Measurements from ENCODE around the gene PNPLA8.

The PNPLA8 gene

GRCh38 chr7:108568801-108569380 lies 43.0 kb upstream of the PNPLA8 start:
- peak; percentile 63; the same call in 1 of the 2 replicates for TF ChIP-seq USF1 (IDR thresholded peaks at IDR 0.05)
- no peak for TF ChIP-seq EP300 (IDR thresholded peaks at IDR 0.05; ENCODE audit: borderline replicate concordance)

GRCh38 chr7:108565987-108566386 lies 40.1 kb upstream of the PNPLA8 start:
- TF ChIP-seq NFIC (IDR thresholded peaks at IDR 0.05) (no peak), MAX (IDR thresholded peaks at IDR 0.05) (no peak), TCF12 (IDR thresholded peaks at IDR 0.05; ENCODE audit: low read depth) (no peak), CEBPB (IDR thresholded peaks at IDR 0.05) (no peak), EP300 (IDR thresholded peaks at IDR 0.05; ENCODE audit: borderline replicate concordance) (no peak), USF1 (IDR thresholded peaks at IDR 0.05) (no peak), RAD21 (IDR thresholded peaks at IDR 0.05; ENCODE audit: low read depth) (no peak), YY1 (IDR thresholded peaks at IDR 0.05; ENCODE audit: low read depth) (no peak), FOXM1 (IDR thresholded peaks at IDR 0.05; ENCODE audit: borderline replicate concordance, low read depth) (no peak), CREB1 (IDR thresholded peaks at IDR 0.05; ENCODE audit: low read depth) (no peak), REST (IDR thresholded peaks at IDR 0.05; ENCODE audit: low read depth) (no peak)

- TF ChIP-seq REST (IDR thresholded peaks at IDR 0.05; ENCODE audit: low read depth) = no peak
- no peak for TF ChIP-seq USF1 (IDR thresholded peaks at IDR 0.05)
- TF ChIP-seq NFIC (IDR thresholded peaks at IDR 0.05) = no peak
- TF ChIP-seq FOXM1 (IDR thresholded peaks at IDR 0.05; ENCODE audit: borderline replicate concordance, low read depth) = no peak
- no peak for TF ChIP-seq YY1 (IDR thresholded peaks at IDR 0.05; ENCODE audit: low read depth)
- TF ChIP-seq TEAD4 (IDR thresholded peaks at IDR 0.05) = no peak
- no peak for TF ChIP-seq ZBTB7A (IDR thresholded peaks at IDR 0.05; ENCODE audit: low read depth)
- TF ChIP-seq MAX (IDR thresholded peaks at IDR 0.05) = no peak
- no peak for TF ChIP-seq EGR1 (IDR thresholded peaks at IDR 0.05)
- no peak for TF ChIP-seq CEBPB (IDR thresholded peaks at IDR 0.05)
- no peak for TF ChIP-seq RAD21 (IDR thresholded peaks at IDR 0.05; ENCODE audit: low read depth)
- TF ChIP-seq CREB1 (IDR thresholded peaks at IDR 0.05; ENCODE audit: low read depth) = no peak
- TF ChIP-seq EP300 (IDR thresholded peaks at IDR 0.05; ENCODE audit: borderline replicate concordance) = no peak
- no peak for TF ChIP-seq TCF12 (IDR thresholded peaks at IDR 0.05; ENCODE audit: low read depth)
- TF ChIP-seq TAF1 (IDR thresholded peaks at IDR 0.05; ENCODE audit: low read depth) = no peak
Observed at GRCh38 chr7:108561047-108561619, 35.2 kb upstream of the PNPLA8 start.

- TF ChIP-seq EGR1 (IDR thresholded peaks at IDR 0.05) (no peak), TAF1 (IDR thresholded peaks at IDR 0.05; ENCODE audit: low read depth) (no peak)
Observed at GRCh38 chr7:108559253-108559652, 33.3 kb upstream of the PNPLA8 start.

- TF ChIP-seq REST (IDR thresholded peaks at IDR 0.05; ENCODE audit: low read depth) = no peak
- TF ChIP-seq EGR1 (IDR thresholded peaks at IDR 0.05) = no peak
- TF ChIP-seq YY1 (IDR thresholded peaks at IDR 0.05; ENCODE audit: low read depth) = no peak
- no peak for TF ChIP-seq TEAD4 (IDR thresholded peaks at IDR 0.05)
- no peak for TF ChIP-seq EP300 (IDR thresholded peaks at IDR 0.05; ENCODE audit: borderline replicate concordance)
- no peak for TF ChIP-seq USF1 (IDR thresholded peaks at IDR 0.05)
- TF ChIP-seq MAX (IDR thresholded peaks at IDR 0.05) = no peak
- TF ChIP-seq FOXM1 (IDR thresholded peaks at IDR 0.05; ENCODE audit: borderline replicate concordance, low read depth) = no peak
- TF ChIP-seq RAD21 (IDR thresholded peaks at IDR 0.05; ENCODE audit: low read depth) = no peak
- TF ChIP-seq TCF12 (IDR thresholded peaks at IDR 0.05; ENCODE audit: low read depth) = no peak
- TF ChIP-seq NFIC (IDR thresholded peaks at IDR 0.05) = no peak
- no peak for TF ChIP-seq CREB1 (IDR thresholded peaks at IDR 0.05; ENCODE audit: low read depth)
- no peak for TF ChIP-seq CEBPB (IDR thresholded peaks at IDR 0.05)
- TF ChIP-seq TAF1 (IDR thresholded peaks at IDR 0.05; ENCODE audit: low read depth) = no peak
- no peak for TF ChIP-seq ZBTB7A (IDR thresholded peaks at IDR 0.05; ENCODE audit: low read depth)
Observed at GRCh38 chr7:108557617-108558016, 31.7 kb upstream of the PNPLA8 start.

Measured in Ishikawa (cell line).